Type B pancreatic cell (in vitro differentiated cells): ENCODE data around the gene PDE8B. TPM values are rescaled to one million over a fixed set of nuclear protein-coding genes. Genes with fewer than 3 reads are reported as not detected.

Experiments used
- DNase-seq: peaks from one replicate; pipeline ENCODE4 v3.0.0; 2021; ENCODE audit warnings: mixed read lengths; ENCODE audit not compliant: unreplicated experiment; ENCODE audit errors: extremely low spot score
- H3K27ac Mint-ChIP-seq: 2 replicates; pipeline ENCODE4 v1.8.0; 2021; ENCODE audit warnings: mild to moderate bottlenecking, mixed read lengths
- H3K27me3 Mint-ChIP-seq: 2 replicates; pipeline ENCODE4 v1.8.0; 2021; ENCODE audit warnings: mixed read lengths
- H3K36me3 Mint-ChIP-seq: 2 replicates; pipeline ENCODE4 v1.8.0; 2021; ENCODE audit warnings: mixed read lengths
- H3K4me1 Mint-ChIP-seq: one replicate; pipeline ENCODE4 v1.8.0; 2021; ENCODE audit warnings: mixed read lengths; ENCODE audit not compliant: unreplicated experiment
- H3K4me3 Mint-ChIP-seq: 2 replicates; pipeline ENCODE4 v1.8.0; 2021; ENCODE audit warnings: mild to moderate bottlenecking, mixed read lengths
- H3K9me3 Mint-ChIP-seq: 2 replicates; pipeline ENCODE4 v1.8.0; 2021; ENCODE audit warnings: mixed read lengths
- CTCF ChIP-seq: fragments of 200-600 bp; sonication (generic); conservative IDR thresholded peaks from 2 replicates; pipeline ENCODE4 v1.5.0; 2021; ENCODE audit warnings: antibody characterized with exemption, mild to moderate bottlenecking
- total RNA-seq: library from RNA; stranded (reverse); gene quantifications from 2 replicates; pipeline ENCODE4 v1.2.1, GENCODE V29; 2021; ENCODE audit warnings: low replicate concordance

Gene PDE8B
- total RNA-seq, 1 donor from 2014 or later: 16.7 TPM

GRCh38 chr5:77168161-77168878, 42.2 kb upstream of the PDE8B start:
- no peak for TF ChIP-seq CTCF
- Mint-ChIP-seq H3K9me3 (no peaks in the 10 kb centered on the region), H3K36me3 (no peaks in the 10 kb centered on the region), H3K27me3 (no peaks in the 10 kb centered on the region), H3K27ac (peak overlapping the region; percentile 80), H3K4me3 (peak overlapping the region; percentile 51), H3K4me1 (peaks cover 11% of the 10 kb centered on the region)
- DNase-seq: no peak

- TF ChIP-seq CTCF: no peak
- Mint-ChIP-seq H3K9me3 (no peaks in the 10 kb centered on the region), H3K36me3 (no peaks in the 10 kb centered on the region), H3K27ac (peak overlapping the region; percentile 80), H3K4me1 (peaks cover 11% of the 10 kb centered on the region), H3K27me3 (no peaks in the 10 kb centered on the region), H3K4me3 (peak overlapping the region; percentile 51)
- DNase-seq: no peak
These were observed 41.6 kb upstream of the PDE8B start for GRCh38 chr5:77168879-77169244.

GRCh38 chr5:77170196-77170890, 40.1 kb upstream of the PDE8B start:
- H3K9me3 Mint-ChIP-seq: no peaks in the 10 kb centered on the region
- DNase-seq: no peak
- no peaks in the 10 kb centered on the region for H3K27me3 Mint-ChIP-seq
- H3K4me1 Mint-ChIP-seq: peaks cover 11% of the 10 kb centered on the region
- no peaks in the 10 kb centered on the region for H3K36me3 Mint-ChIP-seq
- H3K4me3 Mint-ChIP-seq: no peak overlapping the region
- TF ChIP-seq CTCF: no peak
- H3K27ac Mint-ChIP-seq: no peak overlapping the region

GRCh38 chr5:77171141-77171910, 39.2 kb upstream of the PDE8B start:
- H3K4me3 Mint-ChIP-seq: no peak overlapping the region
- H3K4me1 Mint-ChIP-seq: peaks cover 11% of the 10 kb centered on the region
- H3K27me3 Mint-ChIP-seq: no peaks in the 10 kb centered on the region
- H3K36me3 Mint-ChIP-seq: no peaks in the 10 kb centered on the region
- H3K9me3 Mint-ChIP-seq: no peaks in the 10 kb centered on the region
- TF ChIP-seq CTCF: no peak
- no peak overlapping the region for H3K27ac Mint-ChIP-seq
- no peak for DNase-seq

- no peak for TF ChIP-seq CTCF
- Mint-ChIP-seq H3K4me3 (no peak overlapping the region), H3K27ac (no peak overlapping the region), H3K4me1 (peaks cover 11% of the 10 kb centered on the region), H3K9me3 (no peaks in the 10 kb centered on the region), H3K36me3 (no peaks in the 10 kb centered on the region), H3K27me3 (peaks cover 5% of the 10 kb centered on the region)
- DNase-seq: no peak
These were observed 37.7 kb upstream of the PDE8B start for GRCh38 chr5:77172713-77173328.
